Hematopoietic multipotent progenitor cell treated with erythropoietin and hydrocortisone succinate and interleukin-3 and kit ligand, for 8 days (in vitro differentiated cells): ENCODE measurements around the gene TTC21A.
"Not testable (repeated sequence)": the region's sequence is repeated elsewhere in the genome, so short reads cannot be mapped to it uniquely, and the experiment has no call there.

ENCODE experiments used
- DNase-seq: peaks from one replicate; pipeline ENCODE4 v3.0.0-alpha.2; 2015

TTC21A gene

GRCh38 chr3:39107388-39108199 is at the start of gene TTC21A, which contains the start of gene GORASP1:
Gene TTC21A, plus strand, starts transcription at chr3:39107680. Its CDS starts 158 bp downstream, at chr3:39107838.
Gene GORASP1, minus strand, starts transcription at chr3:39107627. Its CDS starts 86 bp downstream, at chr3:39107541.
- DNase-seq = peak; percentile 88

- DNase-seq = not testable (repeated sequence)
Observed at GRCh38 chr3:39061228-39061627, 46.3 kb upstream of the TTC21A start.

GRCh38 chr3:39062180-39062579 is 45.3 kb upstream of the TTC21A start:
- DNase-seq = no peak

- DNase-seq = no peak
Observed at GRCh38 chr3:39063143-39063542, 44.3 kb upstream of the TTC21A start.

- DNase-seq = no peak
Observed at GRCh38 chr3:39064646-39065045, 42.8 kb upstream of the TTC21A start.

GRCh38 chr3:39065197-39065596 is 42.3 kb upstream of the TTC21A start:
- peak; percentile 73 for DNase-seq

- no peak for DNase-seq
Observed at GRCh38 chr3:39067286-39067685, 40.2 kb upstream of the TTC21A start.

- DNase-seq = no peak
Observed at GRCh38 chr3:39068556-39068955, 38.9 kb upstream of the TTC21A start.

GRCh38 chr3:39075910-39076309 is 31.6 kb upstream of the TTC21A start:
- no peak for DNase-seq

- no peak for DNase-seq
Observed at GRCh38 chr3:39079530-39079929, 27.9 kb upstream of the TTC21A start.

- peak; percentile 32 for DNase-seq
Observed at GRCh38 chr3:39080026-39080425, 27.5 kb upstream of the TTC21A start.

- no peak for DNase-seq
Observed at GRCh38 chr3:39082666-39083313, 24.7 kb upstream of the TTC21A start.

- DNase-seq = no peak
Observed at GRCh38 chr3:39086144-39086543, 21.3 kb upstream of the TTC21A start.

GRCh38 chr3:39088456-39088855 is 19.0 kb upstream of the TTC21A start:
- DNase-seq = no peak

GRCh38 chr3:39088889-39089288 is 18.6 kb upstream of the TTC21A start:
- DNase-seq = no peak

GRCh38 chr3:39090922-39091321 is 16.6 kb upstream of the TTC21A start:
- DNase-seq = no peak

- peak; percentile 38 for DNase-seq
Observed at GRCh38 chr3:39094851-39095677, 12.4 kb upstream of the TTC21A start.

GRCh38 chr3:39095778-39096177 is 11.7 kb upstream of the TTC21A start:
- no peak for DNase-seq

- no peak for DNase-seq
Observed at GRCh38 chr3:39096775-39097174, 10.7 kb upstream of the TTC21A start.

- DNase-seq = no peak
Observed at GRCh38 chr3:39097716-39098472, 9.6 kb upstream of the TTC21A start.

- no peak for DNase-seq
Observed at GRCh38 chr3:39098473-39099000, 8.9 kb upstream of the TTC21A start.

GRCh38 chr3:39099242-39099641 is 8.2 kb upstream of the TTC21A start:
- DNase-seq = no peak
